GM20431 (cell line): ENCODE measurements around the gene SEC14L5.
"Not testable (repeated sequence)": the region's sequence is repeated elsewhere in the genome, so short reads cannot be mapped to it uniquely, and the experiment has no call there.

Experiments
- in situ Hi-C: fragments of 300-500 bp; cut with MseI, MboI; formaldehyde crosslinking; loops from one replicate; pipeline ENCODE4 v1.15.0; 2020; ENCODE audit warnings: low sequenced_read_pairs; ENCODE audit not compliant: unreplicated experiment

The SEC14L5 gene

DNA sequence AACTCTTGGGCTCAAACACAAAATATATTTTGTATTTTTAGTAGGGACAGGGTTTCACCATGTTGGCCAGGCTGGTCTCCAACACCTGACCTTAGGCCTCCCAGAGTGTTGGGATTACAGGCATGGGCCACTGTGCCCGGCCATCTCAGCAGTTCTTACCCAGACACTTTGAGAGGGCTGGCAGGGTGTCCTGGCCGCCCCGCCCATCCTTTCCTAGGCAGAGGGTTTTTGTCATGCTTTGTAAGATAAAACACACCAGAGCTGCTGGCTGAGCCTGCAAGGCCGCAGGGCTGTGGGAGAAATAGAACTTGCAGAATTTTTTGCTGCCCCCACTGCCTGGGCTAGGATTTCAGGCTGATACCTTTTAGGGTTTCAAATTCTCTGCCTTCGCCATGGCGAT lies 29.9 kb upstream of the SEC14L5 start:
- in situ Hi-C loops = no loop called here

DNA sequence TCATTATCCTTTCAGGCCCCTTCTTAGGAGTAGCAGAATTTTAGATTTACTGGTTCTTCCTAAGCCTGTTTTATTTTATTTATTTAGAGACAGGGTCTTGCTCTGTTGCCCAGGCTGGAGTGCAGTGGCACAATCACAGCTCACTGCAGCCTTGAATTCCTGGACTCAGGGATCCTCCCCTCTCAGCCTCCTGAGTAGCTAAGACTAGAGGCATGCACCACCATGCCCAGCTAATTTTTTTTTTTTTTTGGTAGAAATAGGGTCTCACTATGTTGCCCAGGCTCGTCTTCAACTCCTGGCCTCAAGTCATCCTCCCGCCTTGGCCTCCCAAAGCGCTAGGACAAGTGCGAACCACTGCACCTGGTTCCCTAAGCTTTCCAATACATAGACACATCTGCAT lies 28.5 kb upstream of the SEC14L5 start:
- in situ Hi-C loops = not testable (repeated sequence)

DNA sequence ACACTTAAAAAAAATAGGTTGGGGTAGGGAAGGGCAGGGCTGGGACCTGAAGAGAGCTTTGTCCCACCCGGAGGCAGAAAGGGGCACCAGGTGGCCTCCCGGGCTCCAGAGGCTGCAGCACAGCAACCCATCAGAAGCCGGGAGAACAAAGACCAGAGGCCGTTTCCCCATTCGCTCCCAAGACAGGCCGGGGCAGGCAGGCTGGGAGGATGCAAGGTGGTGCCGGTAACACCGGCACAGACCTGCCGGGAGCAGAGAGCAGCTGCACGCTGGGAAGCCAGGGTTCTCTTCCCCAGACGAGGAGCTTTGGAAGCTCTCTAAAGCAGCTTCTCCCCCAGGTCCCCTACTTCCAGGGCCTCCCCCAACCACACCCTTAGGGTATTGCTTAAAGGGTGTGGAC lies 26.7 kb upstream of the SEC14L5 start:
- in situ Hi-C loops = no loop called here

DNA sequence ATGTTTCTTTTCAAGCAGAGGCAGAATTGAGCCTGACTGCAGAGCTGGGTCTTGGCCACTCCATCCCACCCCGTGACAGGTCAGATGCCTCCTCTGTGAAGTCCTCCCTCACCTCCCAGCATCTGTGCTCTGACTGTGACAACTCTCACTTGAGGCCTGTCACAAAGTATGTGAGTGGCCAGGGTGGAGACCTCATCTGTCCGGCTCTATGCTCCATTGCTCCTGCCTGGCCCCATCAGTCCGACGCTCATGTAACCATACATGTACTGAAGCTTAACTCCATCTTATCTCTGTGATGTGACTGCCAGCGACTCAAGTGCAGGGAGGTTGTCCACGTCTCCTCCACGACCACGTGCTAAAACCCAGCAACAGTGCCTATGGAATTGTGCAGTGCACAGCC lies 24.7 kb upstream of the SEC14L5 start:
- in situ Hi-C loops = no loop called here

DNA sequence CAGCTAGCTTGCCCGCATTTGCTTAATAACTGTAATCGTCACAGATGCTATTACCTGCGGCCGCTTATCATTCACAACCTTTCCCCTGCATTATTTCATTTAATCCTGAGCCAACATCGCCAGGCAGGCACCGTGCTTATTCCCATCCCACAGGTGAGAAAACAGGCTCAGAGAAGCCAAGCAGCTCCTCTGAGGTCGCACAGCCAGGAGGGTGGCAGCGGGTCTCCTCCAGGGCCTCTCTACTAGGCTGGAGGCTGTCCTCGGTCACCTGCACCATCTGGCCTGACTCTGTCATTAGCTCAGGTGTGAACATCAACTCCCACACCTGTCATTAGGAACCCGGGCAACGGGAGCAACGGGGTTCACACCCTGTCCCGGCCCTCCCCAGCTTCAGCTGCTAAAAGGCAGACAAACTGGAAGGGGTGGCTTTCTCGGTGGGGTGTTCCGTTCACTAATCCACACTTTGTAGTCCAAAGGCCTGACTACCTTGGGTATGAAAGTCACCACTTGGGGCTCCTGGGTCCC lies 24.2 kb upstream of the SEC14L5 start:
- in situ Hi-C loops = no loop called here

DNA sequence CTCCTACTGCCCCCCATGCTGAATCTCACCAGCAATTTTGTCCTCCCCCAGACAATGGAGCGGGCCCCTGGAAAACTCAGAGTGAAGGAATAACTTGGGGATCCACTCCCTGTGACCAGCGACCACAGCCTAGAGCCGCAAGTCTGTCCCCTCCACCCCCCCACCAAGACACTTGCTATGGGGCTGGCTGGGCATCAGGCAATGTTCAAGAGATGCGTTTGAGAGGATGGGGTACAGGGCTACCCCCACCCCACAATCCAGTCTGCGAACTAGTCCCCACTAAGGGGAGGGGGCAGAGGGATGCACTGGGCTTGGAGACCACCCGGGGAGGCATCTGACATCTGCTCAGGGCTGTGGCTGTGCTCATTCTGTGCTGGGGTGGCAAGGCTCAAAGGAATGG lies 23.5 kb upstream of the SEC14L5 start:
- in situ Hi-C loops = no loop called here

DNA sequence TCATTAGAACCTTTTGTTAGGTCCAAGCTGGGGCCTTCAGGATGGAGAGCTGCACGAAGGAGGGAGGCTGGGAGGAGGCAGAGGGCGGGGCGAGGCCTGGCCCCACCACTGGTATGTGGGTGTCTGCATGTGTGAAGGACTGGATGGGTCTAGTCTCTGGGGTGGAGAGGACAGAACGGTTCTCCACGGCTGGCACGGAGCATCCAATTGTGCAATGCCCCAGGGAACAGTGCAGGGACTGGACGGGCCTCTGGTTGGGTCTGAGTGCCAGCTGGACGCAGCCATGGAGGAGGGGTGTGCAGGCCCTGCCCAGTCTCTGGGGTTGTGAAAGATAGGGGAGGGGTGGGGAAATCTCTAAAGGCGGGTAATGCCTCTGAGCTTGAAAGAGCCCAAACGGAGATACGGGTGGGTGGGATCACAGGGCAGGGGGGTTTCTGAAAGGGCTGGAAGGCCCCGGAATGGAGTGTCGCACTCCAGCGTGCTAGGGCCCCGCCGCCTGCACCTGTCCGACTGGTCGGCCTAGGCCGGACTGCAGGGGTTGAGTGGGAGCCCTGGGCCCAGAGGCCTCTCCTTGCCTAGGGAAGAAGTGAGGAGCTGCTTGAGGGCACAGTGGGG lies 22.8 kb upstream of the SEC14L5 start:
- in situ Hi-C loops = no loop called here

DNA sequence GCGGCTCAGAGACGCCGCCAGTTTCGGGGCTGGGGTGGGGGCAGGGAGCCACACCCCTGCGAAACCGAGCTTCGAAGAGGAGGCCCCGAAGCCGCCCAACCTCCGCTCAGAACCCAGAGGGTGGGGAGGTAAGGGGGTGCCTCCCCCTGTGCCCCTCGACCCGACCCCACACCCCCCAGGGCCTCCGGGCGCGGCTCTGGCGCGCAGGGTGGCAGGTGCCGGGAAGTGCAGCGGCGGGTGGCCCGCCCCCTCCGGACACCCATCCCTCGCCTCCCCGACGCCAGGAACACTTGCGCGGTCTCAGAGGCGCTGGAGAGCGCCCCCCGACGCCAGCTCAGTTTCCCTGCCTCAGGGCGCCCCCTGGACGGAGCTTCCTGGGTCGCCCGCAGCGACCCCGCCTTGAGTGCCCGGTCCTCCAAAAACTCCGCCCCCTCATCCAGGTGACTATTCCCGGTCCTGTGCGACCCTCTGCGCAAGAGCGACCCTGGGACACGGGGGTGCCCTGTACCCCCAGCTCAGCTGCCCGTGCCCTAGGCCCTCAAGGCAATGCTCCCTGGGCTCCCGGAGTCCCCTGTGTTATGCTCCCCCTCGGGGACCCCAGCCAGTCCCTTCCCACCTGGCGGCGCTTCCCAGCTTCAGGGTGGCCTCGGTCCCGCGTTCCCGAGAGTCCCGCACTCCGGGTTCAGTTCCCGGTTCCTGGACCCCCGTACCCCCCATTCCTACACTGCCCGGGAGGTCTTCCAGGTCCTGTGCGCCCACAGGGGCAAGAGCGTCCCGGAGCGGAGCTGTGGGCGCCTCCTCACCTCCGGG lies 21.7 kb upstream of the SEC14L5 start:
- in situ Hi-C loops = no loop called here

DNA sequence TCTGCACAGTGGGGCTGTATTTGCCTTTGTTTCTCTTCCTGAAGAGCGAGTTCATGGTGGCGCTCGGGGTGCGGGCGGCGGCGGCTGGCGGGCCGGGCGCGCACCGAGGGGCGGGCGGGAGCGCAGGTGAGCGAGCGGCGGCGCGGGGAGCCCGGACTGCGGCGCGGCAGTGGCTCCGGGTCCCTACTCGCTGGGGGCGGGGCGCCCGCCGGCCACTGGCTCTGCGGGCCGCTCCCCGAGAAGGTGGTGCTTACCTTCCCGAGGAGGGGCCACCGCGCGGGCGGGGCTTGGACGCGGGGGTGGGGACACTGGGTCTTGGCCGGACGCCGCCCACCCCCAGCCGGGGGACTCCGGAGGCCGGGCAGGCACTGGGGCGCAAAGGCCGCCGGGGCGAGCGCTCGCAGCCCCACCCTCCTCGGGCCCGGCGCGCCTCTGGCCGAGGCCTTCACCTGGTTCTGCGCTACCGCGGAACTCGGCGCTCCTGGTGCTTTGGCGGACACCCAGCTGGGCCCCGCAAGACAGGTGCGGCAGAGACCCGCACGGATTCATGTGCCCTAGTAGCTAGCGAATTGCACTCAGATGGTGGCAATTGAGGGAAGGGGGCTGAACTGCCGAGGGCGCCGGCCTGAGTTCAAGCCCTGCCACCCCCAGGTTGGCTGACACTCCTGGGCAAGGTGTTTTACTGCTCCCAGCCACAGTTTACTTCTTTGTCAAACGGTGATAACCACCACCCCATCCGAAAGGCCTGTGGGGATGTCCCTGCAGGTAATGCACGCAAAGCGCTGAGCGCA lies 20.9 kb upstream of the SEC14L5 start, which contains the start of gene PPL:
TSS of gene PPL (minus strand) at position 158 of the 791 bp plus-strand sequence. CDS start at position 55, 103 bp downstream.
- in situ Hi-C loops = no loop called here

DNA sequence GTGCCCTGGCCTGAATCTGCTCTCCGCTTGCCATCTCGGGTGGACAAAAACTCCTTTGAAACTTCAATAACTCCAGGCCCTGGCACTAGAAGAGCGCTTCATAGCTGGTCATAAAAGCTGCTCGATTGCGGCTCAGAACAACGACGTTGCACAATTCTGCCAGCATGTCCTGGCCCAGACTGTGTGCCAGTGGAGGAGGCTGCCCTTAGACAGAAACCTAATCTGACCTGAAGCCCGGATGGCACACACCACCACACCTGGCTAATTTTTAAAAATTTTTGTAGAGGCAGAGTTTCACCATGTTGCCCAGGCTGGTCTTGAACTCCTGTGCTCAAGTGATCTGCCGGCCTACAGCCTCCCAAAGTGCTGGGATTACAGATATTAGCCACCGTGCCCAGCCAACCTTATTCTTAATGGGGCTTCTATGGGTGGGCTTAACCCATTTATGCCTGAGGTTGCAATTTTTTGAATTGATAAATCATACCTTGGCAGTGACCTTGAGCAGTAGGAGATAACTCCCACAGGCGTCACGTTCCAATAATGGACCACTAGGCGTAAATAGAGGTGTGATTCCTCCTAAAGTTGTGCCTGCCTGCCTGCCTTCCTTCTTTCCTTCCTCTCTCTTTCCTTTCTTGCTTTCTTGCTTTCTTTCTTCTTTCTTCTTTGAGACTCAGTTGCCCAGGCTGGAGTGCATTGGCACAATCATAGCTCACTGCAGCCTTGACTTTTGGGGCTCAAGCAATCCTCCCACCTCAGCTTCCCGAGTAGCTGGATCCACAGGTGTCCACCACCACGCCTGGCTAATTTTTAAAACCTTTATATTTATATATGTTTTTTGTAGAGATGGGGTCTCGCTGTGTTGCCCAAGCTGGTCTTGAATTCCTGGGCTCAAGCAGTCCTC lies 20.1 kb upstream of the SEC14L5 start:
- in situ Hi-C loops = no loop called here

DNA sequence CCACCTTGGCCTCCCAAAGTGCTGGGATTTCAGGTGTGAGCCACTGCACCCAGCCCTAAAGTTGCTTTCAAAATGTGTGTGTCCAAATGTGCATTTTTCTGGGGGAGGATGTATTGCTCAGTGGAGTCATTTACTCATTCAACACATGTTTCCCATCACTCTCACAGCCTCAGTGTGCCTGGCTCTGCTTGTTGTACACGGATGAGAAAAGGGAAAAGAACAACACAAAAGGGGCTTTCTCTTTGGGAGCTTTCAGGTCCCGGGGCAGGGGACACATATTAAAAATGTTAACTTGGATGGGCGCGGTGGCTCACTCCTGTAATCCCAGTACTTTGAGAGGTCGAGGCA lies 19.5 kb upstream of the SEC14L5 start:
- in situ Hi-C loops = no loop called here

DNA sequence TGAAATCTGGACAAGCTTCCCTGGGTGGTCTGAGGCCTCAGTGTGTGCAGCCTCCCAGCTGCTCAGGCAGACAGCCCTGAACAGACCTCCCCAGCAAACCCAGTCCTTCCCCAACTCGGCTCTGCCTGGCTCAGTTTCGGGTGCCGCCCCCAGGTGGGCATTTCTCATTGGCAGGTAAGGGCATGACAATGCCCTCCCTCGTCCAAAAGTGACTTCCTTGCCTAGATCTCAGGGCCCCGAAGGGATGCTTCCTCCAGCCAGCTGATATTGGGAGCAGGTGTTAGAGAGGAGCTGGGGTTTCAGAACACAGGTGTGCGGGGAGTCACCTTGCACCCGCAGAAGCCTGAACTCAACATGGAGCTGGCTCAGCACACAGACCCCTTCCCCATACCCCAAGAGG lies 17.4 kb upstream of the SEC14L5 start:
- in situ Hi-C loops = no loop called here

DNA sequence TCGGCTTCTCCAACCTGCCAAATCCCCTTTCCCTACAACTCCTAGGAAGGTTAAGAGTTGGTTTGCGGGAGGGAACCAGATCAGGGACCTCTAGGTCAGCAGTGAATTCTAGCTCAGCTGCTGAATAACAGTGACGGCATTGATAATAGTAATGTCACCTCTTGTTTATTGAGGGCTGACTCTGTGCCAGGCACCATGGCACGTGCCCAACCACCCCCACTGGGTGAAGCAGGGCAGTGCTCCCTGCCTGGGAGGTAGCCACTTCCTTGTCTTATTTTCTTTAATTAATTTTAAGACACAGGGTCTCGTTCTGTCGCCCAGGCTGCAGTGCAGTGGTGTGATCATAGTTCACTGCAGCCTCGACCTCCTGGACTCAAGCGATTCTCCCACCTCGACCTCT lies 15.6 kb upstream of the SEC14L5 start:
- in situ Hi-C loops = no loop called here

DNA sequence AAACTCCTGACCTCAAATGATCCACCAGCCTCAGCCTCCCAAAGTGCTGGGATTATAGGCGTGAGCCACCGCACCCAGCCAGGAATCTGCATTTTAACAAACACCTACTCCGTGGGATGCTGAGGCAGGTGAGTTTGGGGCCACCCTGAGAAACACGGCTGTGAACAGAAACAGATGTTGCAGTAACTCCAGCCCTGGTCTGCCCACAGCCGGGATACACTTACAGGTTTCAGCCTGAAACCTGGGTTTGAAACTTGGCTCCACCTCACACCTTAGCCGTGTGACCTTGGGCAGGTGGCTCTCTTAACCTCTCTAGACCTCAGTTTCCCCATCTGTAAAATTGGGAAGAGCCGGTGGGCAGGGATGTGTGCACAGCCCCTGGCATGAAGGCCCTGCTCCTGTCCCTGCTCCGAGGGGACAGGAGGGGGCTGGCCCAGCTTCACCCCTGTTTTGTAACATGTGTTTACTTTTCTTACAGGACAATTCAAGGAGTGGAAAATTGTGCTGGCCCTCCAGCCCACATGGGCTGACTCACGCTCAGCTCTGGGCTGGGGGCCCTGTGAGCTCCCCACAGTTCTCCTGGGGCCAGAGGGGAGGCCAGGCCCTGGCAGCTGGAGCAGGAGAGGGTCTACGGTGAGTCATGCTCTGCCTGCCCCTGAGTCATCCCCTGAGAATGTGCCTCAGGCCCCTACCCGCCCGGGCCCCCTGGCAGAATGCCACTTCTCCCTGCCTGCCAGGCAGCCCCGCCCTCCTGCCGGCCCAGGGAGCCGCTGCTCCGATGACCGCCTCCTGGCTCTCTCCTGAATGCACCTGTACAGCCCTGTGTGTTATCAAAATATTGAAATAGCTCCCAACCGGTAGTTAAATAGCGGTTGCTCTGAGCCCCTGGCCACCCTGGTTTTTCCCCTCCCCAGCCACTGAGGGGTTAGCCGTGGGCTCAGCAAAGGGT lies 13.5 kb upstream of the SEC14L5 start:
- in situ Hi-C loops = no loop called here

DNA sequence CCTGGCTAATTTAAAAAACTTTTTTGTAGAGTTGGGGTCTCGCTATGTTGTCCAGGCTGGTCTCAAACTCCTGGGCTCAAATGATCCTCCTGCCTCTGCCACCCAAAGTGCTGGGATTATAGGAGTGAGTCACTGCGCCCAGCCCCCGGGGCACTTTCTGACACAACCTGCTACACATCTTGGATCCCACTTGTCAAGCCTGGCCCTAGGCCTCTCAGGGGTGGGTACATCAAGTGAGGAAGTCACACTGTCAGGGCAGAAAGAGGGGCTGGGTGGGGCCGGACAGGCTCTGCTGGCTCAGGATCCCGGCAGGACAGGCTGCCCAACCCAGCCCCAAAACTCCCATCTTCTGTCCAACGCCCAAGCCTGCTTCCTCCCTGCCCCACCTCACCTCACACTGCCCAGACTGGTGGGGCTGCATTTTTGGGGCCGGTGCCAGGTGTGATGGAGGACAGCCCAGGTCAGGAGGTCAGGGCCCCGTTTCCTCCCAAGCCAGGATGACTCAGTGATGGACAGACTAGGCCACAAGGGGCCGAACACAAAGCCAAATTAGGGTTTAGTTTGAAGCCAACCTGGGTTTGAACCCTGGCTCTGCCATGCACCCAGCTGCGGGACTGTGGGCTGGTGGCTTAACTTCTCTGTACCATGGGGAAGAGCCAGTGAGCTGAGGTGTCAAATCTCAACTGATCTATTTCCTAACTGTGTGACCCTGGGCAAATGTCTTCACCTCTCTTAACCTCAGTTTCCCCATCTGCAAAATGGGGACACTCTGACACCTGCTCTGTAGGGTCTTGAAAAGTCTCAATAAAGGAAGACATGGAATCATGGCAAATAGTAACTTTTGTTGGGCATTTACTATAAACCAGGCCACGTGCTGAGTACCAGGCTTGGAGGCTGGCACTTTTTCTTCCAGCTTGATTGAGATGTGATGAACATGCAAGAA lies 12.3 kb upstream of the SEC14L5 start:
- in situ Hi-C loops = no loop called here

DNA sequence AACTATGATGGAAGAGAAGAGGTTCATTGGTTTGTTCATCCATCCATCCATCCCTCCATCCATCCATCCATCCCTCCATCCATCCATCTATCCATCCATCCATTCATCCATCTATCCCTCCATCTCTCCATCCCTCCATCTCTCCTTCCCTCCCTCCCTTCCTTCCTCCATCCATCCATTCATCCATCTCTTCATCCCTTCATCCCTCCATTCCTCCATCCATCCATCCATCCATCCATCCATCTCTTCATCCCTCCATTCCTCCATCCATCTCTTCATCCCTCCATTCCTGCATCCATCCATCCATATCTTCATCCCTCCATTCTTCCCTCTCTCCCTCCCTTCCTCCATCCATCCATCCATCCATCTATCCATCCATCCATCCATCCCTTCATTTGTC lies 11.2 kb upstream of the SEC14L5 start:
- in situ Hi-C loops = no loop called here

DNA sequence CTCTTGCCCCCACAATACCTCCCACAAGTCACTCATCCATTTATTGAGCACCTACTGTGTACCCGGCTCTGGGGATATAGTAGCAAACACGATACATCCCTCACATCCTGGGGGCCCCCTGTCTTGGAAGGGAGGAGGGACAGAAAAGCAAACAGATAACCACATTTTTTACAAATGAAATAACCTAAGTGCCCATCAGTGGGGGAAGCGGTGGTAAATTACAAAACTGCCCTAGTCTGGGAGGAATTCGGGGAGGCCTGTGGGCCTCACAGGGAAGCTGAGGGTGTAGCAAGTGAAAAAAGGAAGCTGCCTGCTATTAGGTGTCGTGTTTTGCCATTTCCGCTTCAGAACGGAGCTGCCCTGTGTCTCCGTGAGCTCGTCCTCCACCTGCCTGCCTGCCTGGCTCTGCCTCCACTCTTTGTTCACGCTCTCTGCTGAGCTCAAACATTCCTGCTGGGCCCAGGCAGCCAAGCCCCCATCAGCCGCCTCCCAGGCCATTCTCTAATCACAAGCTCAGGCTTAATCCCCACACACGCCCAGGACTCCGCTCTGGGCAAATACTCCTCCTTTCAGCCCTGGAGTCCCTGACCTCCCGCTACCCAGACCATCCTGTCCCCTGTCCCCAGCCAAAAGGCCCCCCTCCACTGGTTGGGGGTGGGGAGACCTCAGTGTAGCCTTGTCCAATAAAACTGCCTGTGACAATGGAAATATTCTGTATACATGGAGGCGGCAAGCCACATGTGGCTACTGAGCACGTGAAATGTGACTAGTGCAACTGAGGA lies 10.2 kb upstream of the SEC14L5 start:
- in situ Hi-C loops = no loop called here
